GM19468 (cell line): ENCODE measurements around the gene SH3D19.
"Not testable (repeated sequence)": the region's sequence is repeated elsewhere in the genome, so short reads cannot be mapped to it uniquely, and the experiment has no call there.

Source experiments
- ATAC-seq: cut with Tn5 transposase; IDR thresholded peaks from one replicate; pipeline ENCODE4 v1.9.1; 2021; ENCODE audit warnings: mild to moderate bottlenecking, moderate library complexity, moderate number of reproducible peaks; ENCODE audit not compliant: unreplicated experiment; ENCODE audit errors: extremely low read depth

The SH3D19 gene

GRCh38 chr4:151165205-151166000 is 160.0 kb downstream of the SH3D19 start:
- no peak for ATAC-seq

GRCh38 chr4:151163855-151164254 is 161.6 kb downstream of the SH3D19 start:
- ATAC-seq = no peak

GRCh38 chr4:151158979-151159378 is 166.4 kb downstream of the SH3D19 start:
- no peak for ATAC-seq

GRCh38 chr4:151157543-151157942 is 167.9 kb downstream of the SH3D19 start:
- no peak for ATAC-seq

GRCh38 chr4:151153585-151153984 is 171.8 kb downstream of the SH3D19 start:
- ATAC-seq = no peak

GRCh38 chr4:151152028-151152427 is 173.4 kb downstream of the SH3D19 start:
- no peak for ATAC-seq

- ATAC-seq = no peak
Observed at GRCh38 chr4:151150821-151151580, 174.4 kb downstream of the SH3D19 start.

- no peak for ATAC-seq
Observed at GRCh38 chr4:151148261-151148660, 177.1 kb downstream of the SH3D19 start.

- no peak for ATAC-seq
Observed at GRCh38 chr4:151147000-151147399, 178.4 kb downstream of the SH3D19 start.

GRCh38 chr4:151144329-151145072 is 180.9 kb downstream of the SH3D19 start:
- ATAC-seq = no peak

- no peak for ATAC-seq
Observed at GRCh38 chr4:151143811-151144210, 181.6 kb downstream of the SH3D19 start.

- no peak for ATAC-seq
Observed at GRCh38 chr4:151143162-151143561, 182.2 kb downstream of the SH3D19 start.

- ATAC-seq = no peak
Observed at GRCh38 chr4:151142758-151143157, 182.6 kb downstream of the SH3D19 start.

- no peak for ATAC-seq
Observed at GRCh38 chr4:151139814-151140213, 185.6 kb downstream of the SH3D19 start.

GRCh38 chr4:151136048-151136447 is 189.4 kb downstream of the SH3D19 start:
- not testable (repeated sequence) for ATAC-seq

GRCh38 chr4:151133311-151133710 is 192.1 kb downstream of the SH3D19 start:
- ATAC-seq = no peak

GRCh38 chr4:151129796-151130195 is 195.6 kb downstream of the SH3D19 start:
- no peak for ATAC-seq

- peak; percentile 49 for ATAC-seq
Observed at GRCh38 chr4:151117371-151117962, 207.9 kb downstream of the SH3D19 start.

- ATAC-seq = no peak
Observed at GRCh38 chr4:151114986-151115385, 210.4 kb downstream of the SH3D19 start.

GRCh38 chr4:151114338-151114737 is 211.1 kb downstream of the SH3D19 start:
- no peak for ATAC-seq
